ENCODE data around the gene URB1.
"Not testable (repeated sequence)": the region's sequence is repeated elsewhere in the genome, so short reads cannot be mapped to it uniquely, and the experiment has no call there.

DNA sequence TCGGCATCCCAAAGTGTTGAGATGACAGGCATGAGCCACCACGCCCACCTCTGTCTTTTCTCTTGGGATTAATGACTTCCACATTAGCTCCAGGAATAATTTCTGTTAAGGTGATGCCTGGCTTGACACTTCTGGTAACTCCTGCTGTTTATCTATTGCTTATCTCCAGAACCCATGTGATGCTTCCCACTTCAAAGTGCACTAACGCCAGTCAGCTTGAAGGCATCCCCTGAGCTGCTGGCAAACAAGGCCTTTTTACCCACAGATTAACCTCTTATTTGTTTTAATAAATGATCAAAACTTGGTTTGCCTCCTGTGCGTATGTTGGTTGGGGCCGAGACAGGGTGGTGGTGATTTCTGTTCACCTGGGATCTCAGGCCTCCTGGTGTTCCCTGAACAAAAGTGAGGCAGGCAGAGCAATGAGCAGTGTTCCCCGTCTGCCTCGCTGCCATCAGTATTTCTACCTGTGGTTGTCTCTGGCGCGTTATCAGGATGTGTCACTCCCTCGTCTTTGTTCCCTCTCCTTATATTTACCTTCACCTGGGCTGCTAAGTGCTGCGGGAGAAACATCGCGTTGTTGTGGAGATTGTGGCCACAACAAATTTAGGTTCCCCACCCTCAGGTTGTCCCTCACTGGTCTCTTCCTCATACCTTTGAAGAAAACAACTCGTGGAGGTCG lies 40.3 kb upstream of the URB1 start:
- TF ChIP-seq, protein P1, sequence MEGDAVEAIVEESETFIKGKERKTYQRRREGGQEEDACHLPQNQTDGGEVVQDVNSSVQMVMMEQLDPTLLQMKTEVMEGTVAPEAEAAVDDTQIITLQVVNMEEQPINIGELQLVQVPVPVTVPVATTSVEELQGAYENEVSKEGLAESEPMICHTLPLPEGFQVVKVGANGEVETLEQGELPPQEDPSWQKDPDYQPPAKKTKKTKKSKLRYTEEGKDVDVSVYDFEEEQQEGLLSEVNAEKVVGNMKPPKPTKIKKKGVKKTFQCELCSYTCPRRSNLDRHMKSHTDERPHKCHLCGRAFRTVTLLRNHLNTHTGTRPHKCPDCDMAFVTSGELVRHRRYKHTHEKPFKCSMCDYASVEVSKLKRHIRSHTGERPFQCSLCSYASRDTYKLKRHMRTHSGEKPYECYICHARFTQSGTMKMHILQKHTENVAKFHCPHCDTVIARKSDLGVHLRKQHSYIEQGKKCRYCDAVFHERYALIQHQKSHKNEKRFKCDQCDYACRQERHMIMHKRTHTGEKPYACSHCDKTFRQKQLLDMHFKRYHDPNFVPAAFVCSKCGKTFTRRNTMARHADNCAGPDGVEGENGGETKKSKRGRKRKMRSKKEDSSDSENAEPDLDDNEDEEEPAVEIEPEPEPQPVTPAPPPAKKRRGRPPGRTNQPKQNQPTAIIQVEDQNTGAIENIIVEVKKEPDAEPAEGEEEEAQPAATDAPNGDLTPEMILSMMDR (IDR thresholded peaks at IDR 0.05): not testable (repeated sequence)
- not testable (repeated sequence) for TF ChIP-seq POLR2A (IDR thresholded peaks at IDR 0.05)

Data from Peyer's patch (tissue), 4 donors.